Erythroblast (primary cell): ENCODE measurements around the gene COPA.

Experiments used
- GATA1 ChIP-seq: IDR thresholded peaks from 2 replicates; pipeline ENCODE4 v1.6.1; 2011; ENCODE audit warnings: low read depth, mild to moderate bottlenecking, control low read depth, low read length, moderate library complexity
- POLR2A ChIP-seq: IDR thresholded peaks from 2 replicates; pipeline ENCODE4 v1.6.1; 2011; ENCODE audit warnings: mild to moderate bottlenecking, low read length

GRCh38 chr1:160352555-160352954 is 9.5 kb upstream of the COPA start:
- TF ChIP-seq POLR2A (no peak), GATA1 (no peak)
